HG03520 (cell line): ENCODE results near the gene NT5C3B.
"Not testable (repeated sequence)": the region's sequence is repeated elsewhere in the genome, so short reads cannot be mapped to it uniquely, and the experiment has no call there.

ENCODE experiments used
- ATAC-seq: cut with Tn5 transposase; IDR thresholded peaks from one replicate; pipeline ENCODE4 v1.9.1; 2021; ENCODE audit warnings: mild to moderate bottlenecking, moderate library complexity; ENCODE audit not compliant: unreplicated experiment

Gene NT5C3B

GRCh38 chr17:41835800-41836549, at the start of gene NT5C3B:
NT5C3B (minus strand) TSS chr17:41836232; CDS start chr17:41836193, 39 bp downstream.
- no peak for ATAC-seq

- no peak for ATAC-seq
Measured at GRCh38 chr17:41885733-41886132, 49.7 kb upstream of the NT5C3B start.

DNA sequence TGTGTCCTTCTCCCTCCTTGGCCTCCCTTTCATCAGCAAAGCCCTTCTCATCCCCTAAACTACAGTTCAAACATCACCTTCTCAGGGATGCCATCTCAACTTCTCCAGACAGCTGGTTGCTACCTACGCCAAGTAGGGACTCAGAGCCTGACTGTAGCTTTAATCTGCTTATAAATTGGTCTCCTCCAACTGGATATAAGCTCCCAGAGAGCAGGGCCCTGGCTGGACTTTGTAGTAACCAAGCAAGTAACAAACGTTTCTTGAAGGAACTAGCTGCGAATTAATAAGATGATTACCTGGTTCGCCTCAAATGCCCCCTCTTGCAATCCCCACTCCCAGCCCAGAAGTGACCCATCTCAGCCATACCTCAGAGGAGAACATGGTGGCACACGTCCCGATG, 46.7 kb upstream of the NT5C3B start:
- no peak for ATAC-seq

DNA sequence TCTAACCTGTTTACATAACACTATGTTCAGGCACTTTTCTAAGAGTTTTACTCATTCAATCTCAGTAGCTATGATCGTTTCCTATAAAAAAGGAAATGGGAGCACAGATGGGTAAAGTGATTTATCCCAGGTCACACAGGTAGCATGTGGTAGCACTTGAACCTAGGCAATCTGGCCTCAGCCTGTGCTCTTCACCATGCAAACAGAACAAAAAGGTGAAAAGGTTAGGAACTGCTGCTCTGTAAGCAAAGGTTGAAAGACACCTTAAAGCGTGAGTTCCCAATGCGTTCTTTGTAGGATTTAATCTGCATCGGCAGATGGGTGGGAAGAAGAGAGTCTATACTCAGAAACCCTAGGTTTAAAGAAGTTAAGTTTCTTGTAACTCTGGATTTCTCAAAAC, 44.1 kb upstream of the NT5C3B start:
- no peak for ATAC-seq

GRCh38 chr17:41874293-41874670, 38.2 kb upstream of the NT5C3B start:
- not testable (repeated sequence) for ATAC-seq

DNA sequence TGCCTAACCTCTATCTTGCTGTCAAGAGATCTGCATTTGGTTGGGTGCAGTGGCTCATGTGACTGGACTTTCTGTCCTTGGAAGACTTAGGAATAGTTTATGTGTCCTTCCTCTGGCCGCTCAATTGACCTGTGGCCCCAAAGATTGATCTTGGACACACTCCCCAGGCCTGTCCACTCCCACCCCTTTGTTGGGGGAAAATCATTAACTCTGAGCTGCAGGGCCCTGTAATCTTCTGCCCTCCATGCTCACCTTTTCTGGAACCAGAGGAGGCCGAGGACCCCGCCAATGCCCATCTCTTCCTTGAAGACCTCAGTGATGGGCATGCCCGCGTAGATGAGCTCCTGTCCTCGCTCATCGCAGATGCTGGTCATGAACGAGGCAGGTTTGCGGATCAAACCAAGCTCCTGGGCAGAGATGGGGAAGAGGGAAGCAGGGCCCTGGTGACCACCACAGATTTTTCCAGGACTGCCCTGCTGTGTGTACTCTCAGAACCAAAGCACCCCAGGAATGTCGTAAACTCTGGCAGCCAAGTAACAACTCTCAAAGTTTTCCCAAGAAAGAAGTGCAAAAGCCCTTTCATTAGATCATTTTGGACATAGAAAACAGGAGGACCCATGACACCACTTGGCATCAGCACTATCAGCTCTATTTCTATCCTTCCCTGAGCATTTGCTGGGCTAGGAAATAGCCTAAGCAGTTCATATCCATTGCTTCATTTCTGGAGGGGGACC, 37.7 kb upstream of the NT5C3B start:
- ATAC-seq, result no peak

DNA sequence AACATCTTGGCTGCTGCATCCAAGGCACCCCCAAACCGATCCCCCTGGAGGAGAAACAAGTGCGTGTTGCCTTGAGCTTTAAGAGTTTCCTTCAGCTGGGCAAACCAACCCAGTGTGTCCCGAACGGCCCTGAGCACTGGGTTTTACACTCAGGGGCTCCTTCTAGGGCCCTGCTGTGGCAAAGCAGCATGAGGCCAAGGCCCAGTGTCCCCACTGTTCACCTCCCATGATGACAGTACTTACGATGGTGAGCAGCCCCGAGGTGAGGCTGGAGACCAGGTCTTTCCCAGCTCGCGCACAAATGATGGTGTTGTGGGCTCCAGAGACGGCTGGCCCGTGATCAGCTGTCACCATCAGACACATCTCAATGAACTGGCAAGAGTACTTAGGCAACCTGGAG, 35.8 kb upstream of the NT5C3B start:
- no peak for ATAC-seq

- no peak for ATAC-seq
Measured at GRCh38 chr17:41870627-41871026, 34.6 kb upstream of the NT5C3B start.

- no peak for ATAC-seq
Measured at GRCh38 chr17:41870097-41870496, 34.1 kb upstream of the NT5C3B start.

DNA sequence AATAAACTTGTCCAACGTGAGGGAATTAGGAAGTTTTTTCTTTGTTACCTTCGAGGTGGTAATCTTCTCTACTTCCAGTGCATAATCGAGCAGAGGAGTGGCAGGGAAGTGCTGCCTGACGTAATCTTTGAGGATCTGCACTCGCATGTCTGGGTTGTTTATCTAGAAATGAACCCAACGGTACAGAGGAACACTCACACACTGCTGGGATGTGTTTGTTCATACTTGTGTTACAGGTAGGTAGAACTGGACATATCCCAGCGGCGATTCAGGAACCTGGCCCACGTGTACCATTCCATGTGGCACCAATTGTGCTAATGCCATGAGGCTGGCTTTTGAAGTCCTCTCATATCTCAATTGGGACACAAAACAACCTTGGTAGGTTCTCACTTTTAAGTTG, 33.4 kb upstream of the NT5C3B start:
- no peak for ATAC-seq

DNA sequence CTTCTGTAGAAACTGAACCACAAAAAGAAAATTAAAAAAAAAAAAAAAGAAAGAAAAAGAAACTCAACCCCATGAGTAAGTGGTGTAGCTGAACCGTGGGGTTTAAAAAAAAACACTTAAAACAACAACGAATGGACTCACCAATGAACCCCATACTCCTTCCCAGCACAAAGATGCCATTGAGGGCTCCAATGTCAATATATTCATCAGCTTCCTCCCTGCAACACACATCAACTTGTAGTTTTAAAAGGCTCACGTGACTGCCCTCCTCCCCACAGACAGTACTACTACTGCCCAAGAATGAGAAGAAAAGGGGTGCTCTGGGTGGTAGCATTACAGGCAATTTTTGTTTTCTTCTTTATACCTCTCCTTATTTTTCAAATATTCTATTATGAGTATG, 32.5 kb upstream of the NT5C3B start:
- ATAC-seq, result no peak

- no peak for ATAC-seq
Measured at GRCh38 chr17:41865596-41865893, 29.5 kb upstream of the NT5C3B start.

GRCh38 chr17:41864836-41865595, 29.0 kb upstream of the NT5C3B start, which contains the start of gene KLHL11:
KLHL11 (minus strand) TSS chr17:41865423; CDS start chr17:41865370, 53 bp downstream.
- peak; percentile 76 for ATAC-seq

DNA sequence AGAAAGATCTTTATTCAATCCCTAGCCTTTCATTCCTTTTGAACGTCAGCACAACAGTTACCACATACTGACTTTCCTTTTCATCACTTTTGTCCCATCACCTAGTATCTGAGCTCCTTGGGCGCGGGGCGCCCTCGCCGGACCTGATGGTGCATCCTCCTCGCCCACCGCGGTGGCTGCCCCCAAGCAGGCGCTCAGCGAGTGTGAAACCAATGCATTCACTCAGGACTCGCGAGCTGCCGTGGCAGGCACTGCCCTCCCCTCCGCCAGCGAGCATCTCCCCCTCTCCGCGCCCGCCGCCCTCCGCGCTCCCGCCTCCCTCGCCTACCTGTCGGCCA, 28.4 kb upstream of the NT5C3B start:
- peak; percentile 32 for ATAC-seq

DNA sequence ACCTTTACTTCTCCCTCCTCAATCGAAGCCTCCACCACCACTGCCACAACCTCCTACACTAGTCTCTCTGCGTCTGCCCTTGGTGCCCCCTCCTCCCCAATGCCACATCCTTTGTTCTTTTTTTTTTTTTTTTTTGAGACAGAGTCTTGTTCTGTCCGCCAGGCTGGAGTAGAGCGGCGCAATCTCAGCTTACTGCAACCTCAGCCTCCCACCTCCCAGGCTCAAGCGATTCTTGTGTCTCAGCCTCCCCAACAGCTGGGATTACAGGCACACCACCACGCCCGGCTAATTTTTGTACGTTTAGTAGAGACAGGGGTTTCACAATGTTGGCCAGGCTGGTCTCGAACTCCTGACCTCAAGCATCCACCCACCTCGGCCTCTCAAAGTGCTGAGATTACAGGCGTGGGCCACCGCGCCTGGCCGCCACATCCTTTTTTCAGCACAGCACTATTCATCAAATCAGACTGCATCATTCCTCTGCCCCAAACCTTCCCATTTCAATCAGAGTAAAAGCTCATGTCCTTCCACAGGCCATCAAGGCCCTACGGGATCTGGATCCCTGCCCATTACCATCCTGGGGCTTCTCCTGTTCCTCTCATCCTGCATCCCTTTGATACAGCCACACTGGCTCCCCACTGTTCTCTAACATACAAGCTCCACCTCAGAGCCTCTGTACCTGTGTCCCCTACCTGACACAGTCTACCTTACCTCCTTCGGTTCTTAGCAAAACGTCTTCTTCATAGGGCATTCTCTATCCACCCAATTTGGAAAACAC, 27.2 kb upstream of the NT5C3B start:
- ATAC-seq, result no peak

- no peak for ATAC-seq
Measured at GRCh38 chr17:41860254-41860931, 24.4 kb upstream of the NT5C3B start.

GRCh38 chr17:41851382-41851781, 15.3 kb upstream of the NT5C3B start:
- ATAC-seq, result not testable (repeated sequence)

GRCh38 chr17:41849251-41849990, 13.4 kb upstream of the NT5C3B start:
- ATAC-seq, result no peak

GRCh38 chr17:41848788-41849187, 12.8 kb upstream of the NT5C3B start:
- ATAC-seq, result no peak

- no peak for ATAC-seq
Measured at GRCh38 chr17:41844971-41845370, 8.9 kb upstream of the NT5C3B start.
